HG03108 (cell line): Measurements from ENCODE around the gene RUNX1.

ENCODE experiments used
- ATAC-seq: cut with Tn5 transposase; IDR thresholded peaks from one replicate; pipeline ENCODE4 v1.9.1; 2021; ENCODE audit warnings: moderate library complexity; ENCODE audit not compliant: unreplicated experiment

Gene RUNX1

DNA sequence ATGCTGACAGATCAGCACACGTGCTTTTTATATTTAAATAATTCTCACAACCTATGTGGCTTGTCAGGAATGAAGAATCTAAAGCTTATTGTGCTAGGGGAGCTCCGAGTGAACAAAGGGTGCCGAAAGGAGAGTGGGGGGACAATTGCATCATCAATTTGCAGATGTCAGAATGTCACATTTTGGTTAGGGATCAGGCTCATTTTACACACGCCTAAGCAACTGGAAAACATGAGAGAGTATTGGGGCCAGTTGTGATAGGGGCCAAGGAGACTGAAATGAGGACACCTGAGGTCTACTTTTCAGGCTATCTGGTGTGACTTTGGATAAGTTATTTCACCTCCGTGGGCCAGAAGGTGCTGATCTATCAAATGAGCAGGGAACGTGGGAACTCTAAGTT lies 31.8 kb downstream of the RUNX1 start:
- ATAC-seq: no peak

DNA sequence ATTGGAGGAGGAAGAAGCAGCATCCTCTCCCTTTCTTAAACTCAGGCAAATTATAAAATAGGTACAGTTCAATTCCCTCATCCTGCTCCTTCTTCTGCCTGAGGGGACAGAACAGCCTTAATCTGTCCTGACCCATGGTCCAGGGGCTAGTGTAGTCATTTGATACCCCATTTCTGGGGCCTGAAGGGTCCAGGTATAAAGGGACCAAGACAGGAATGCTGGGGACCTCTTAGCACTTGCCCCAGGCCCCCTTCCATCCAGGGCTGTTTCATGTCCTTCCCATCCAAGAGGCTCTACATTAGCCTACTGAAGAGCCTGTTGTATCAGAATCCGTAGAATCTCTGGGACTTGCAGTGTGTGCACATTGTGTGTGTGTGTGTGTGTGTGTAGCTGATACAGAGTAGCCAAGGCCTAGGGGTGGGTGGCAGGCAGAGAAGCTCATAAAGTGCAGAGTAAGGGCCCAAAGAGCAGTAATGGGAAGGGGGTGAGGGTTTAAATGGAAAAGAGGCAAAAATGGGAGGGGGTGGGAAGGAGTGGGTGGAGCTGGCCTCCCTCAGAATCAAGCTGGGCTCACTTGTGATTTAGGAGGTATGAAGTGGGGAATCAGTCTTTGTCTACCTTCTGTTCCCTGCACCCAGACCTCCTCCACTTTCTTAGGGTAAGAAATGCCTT lies 32.4 kb downstream of the RUNX1 start:
- ATAC-seq: no peak

DNA sequence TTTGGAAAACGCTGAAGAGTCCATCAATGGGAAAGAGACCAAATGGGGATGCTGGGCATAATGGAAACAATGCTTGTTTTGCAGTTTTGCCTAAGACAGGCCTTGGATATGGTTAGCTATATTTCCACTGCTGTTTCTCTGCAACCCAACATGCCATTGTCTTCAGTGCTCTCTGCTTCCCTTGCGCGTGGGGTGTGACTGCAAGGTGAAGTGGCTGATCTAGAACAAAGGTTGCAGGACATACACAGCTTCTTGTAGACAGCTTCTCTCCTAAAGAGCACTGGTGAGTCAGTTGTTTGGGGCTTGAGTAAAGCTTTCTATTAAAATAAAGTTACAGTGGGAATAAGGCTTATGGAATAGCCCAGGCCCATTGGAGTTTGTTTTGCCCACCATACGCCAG lies 33.0 kb downstream of the RUNX1 start:
- ATAC-seq: no peak

DNA sequence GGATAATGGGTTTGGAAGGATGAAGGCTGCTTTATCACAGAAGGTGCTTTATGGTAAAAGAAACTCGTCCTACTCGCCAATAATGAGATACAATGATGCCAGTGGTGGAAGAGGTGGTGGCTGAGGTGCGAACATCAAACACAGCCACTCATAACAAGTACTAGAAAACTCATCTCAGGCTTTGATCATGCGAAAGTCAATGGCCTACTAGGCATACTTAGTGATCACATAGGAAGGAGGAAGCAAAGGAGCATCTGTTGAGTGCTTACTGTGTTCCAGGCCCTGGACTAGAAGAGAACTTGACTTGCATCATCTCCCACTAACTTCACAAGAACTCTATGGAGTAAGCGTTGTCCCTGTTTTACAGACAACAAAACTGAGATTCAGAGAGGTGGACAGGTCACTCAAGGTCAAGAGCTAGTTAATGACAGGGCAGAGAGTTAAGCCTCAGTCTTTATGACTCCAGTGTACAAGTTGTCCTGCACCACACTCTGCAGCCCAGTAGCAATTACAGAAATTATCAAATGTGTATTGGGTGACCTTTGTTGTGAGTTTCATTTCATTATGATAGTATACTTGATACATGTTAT lies 33.6 kb downstream of the RUNX1 start:
- ATAC-seq: no peak

- ATAC-seq: no peak
These were observed 34.6 kb downstream of the RUNX1 start for GRCh38 chr21:35014302-35015041.

DNA sequence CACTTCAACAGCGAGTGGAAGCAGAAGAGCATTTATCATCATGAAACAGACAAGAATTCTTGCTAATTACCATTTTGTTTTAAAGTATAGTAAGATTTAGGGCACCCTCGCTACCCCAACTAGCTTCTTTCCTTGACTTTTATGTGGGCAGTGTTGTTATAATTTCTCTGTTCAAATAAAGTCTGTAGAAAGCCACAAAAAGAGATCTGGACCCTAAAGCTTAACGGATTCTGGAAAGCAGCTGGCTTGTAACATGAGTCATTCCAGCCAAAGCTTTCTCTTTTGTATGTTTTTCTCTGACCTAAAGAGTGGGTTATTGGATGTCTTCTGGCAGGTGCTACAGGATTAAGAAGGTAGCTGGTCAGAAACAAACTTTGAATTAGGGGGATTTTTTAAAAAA lies 37.4 kb downstream of the RUNX1 start:
- ATAC-seq: no peak

- no peak for ATAC-seq
These were observed 38.7 kb downstream of the RUNX1 start for GRCh38 chr21:35010447-35010846.

GRCh38 chr21:35007348-35007747 lies 41.8 kb downstream of the RUNX1 start:
- ATAC-seq: no peak

DNA sequence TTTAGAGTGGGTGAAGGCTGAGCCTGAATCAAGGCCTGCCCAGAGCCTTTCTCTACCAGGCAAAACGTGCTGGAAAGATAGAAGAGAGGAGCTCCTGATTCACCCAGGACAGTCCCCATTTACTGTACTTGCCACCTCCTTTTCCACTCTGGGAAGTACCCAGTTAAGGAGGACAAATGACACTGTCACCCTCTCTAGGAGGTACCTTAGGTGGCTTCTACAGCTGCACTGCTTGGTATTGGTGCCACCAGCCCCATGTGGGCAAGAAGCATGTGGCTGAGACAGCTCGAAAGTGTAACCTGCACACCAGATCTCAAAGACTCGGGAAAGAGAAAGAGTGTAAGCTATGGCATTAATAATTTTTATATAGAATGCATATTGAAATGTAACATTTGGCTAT lies 42.3 kb downstream of the RUNX1 start:
- ATAC-seq: no peak

DNA sequence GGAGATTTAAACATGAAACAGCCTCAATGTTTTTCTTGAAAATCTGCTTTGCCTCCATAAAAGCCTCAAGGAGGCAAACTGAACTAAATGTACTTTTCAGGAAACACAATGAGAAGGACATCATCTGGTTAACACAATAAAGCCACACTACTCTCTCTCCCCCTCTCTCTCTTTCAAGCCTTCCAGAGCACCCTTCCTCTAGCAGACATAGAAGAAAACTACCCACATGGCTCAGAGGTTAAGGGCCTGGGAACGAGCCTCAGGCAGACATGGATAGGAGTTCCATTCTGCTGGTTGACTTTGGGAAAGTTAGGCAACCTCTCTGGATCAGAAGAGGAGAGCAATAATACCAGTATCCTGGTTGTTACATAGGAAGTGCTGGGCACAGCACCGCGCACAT lies 42.9 kb downstream of the RUNX1 start:
- no peak for ATAC-seq

- ATAC-seq: no peak
These were observed 43.4 kb downstream of the RUNX1 start for GRCh38 chr21:35005560-35006224.

GRCh38 chr21:35005077-35005476 lies 44.0 kb downstream of the RUNX1 start:
- ATAC-seq: no peak

- ATAC-seq: no peak
These were observed 44.8 kb downstream of the RUNX1 start for GRCh38 chr21:35004314-35004713.

GRCh38 chr21:35002879-35003722 lies 46.0 kb downstream of the RUNX1 start:
- ATAC-seq: no peak

GRCh38 chr21:34999397-34999941 lies 49.6 kb downstream of the RUNX1 start:
- no peak for ATAC-seq

GRCh38 chr21:34998176-34998575 lies 50.9 kb downstream of the RUNX1 start:
- ATAC-seq: no peak

- ATAC-seq: no peak
These were observed 51.8 kb downstream of the RUNX1 start for GRCh38 chr21:34997294-34997693.

GRCh38 chr21:34996304-34997101 lies 52.6 kb downstream of the RUNX1 start:
- no peak for ATAC-seq

DNA sequence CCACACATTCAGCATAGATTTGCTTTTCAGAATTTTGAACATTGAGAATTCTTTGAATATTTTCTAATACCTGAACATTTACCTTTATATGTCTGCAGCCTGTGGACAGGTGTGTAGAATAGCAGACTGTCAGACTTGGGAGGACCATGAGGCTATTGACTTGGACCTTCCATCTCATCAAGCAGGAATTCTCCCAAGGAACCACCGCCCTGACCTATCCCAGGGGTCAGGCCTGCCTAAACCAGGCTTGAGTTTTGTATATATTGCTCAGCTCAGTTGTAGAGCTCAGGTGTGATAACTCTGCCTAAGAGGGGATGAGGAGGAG lies 53.2 kb downstream of the RUNX1 start:
- no peak for ATAC-seq
